LNCaP clone FGC (cell line): ENCODE results near the gene KCNH2.

Source experiments
- DNase-seq: peaks from one replicate; pipeline ENCODE4 v3.0.0-alpha.2; 2011; ENCODE audit warnings: low read depth
- H3K4me3 ChIP-seq: 2 replicates; pipeline ENCODE4 v1.5.1; 2011; ENCODE audit warnings: mild to moderate bottlenecking, low read depth, low read length, control low read depth
- TF ChIP-seq, protein P1 (sequence below): IDR thresholded peaks from 2 replicates; pipeline ENCODE4 v1.5.1; 2012; ENCODE audit warnings: mild to moderate bottlenecking; ENCODE audit not compliant: control insufficient read depth, insufficient read depth; ENCODE audit errors: extremely low read depth

KCNH2 gene

DNA sequence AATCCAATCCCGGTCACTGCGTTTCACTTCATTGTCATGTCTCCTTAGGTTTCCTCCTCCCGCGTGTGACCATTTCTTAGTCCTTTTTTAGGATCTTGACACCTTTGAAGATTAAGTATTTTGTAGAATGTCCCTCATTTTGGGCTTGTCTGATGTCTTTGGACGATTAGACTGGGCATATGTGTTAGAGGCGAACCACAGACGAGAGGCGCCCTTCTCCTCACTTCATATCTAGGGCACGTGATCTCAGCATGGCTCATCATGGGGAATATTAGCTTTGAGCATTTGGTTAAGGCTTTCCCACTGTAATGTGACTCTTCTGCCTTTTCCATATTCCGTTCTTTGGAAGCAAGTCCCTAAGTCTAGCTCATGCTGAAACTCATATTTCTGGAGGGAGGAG lies 59.0 kb downstream of the KCNH2 start:
- TF ChIP-seq, protein P1, sequence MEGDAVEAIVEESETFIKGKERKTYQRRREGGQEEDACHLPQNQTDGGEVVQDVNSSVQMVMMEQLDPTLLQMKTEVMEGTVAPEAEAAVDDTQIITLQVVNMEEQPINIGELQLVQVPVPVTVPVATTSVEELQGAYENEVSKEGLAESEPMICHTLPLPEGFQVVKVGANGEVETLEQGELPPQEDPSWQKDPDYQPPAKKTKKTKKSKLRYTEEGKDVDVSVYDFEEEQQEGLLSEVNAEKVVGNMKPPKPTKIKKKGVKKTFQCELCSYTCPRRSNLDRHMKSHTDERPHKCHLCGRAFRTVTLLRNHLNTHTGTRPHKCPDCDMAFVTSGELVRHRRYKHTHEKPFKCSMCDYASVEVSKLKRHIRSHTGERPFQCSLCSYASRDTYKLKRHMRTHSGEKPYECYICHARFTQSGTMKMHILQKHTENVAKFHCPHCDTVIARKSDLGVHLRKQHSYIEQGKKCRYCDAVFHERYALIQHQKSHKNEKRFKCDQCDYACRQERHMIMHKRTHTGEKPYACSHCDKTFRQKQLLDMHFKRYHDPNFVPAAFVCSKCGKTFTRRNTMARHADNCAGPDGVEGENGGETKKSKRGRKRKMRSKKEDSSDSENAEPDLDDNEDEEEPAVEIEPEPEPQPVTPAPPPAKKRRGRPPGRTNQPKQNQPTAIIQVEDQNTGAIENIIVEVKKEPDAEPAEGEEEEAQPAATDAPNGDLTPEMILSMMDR = no peak
- H3K4me3 ChIP-seq = no peak overlapping the region
- no peak for DNase-seq

DNA sequence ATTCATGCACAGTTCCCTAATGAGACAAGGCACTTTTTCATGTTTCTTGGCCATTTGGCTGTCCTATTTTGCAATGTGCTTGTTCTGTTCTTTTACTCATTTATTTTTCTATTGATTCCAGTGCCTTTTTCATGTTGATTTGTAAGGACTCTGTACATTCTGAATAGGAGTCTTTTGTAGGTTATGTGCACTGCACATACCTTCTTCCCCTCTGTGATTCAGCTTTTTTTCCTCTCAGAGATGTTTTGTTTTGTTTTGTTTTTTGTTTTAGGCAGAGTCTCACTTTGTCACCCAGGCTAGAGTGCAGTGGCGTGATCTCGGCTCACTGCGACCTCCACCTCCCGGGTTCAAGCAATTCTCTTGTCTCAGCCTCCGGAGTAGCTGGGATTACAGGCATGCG lies 59.7 kb downstream of the KCNH2 start:
- TF ChIP-seq, protein P1 = no peak
- no peak for DNase-seq
- no peak overlapping the region for H3K4me3 ChIP-seq

- H3K4me3 ChIP-seq = no peak overlapping the region
- TF ChIP-seq, protein P1 = no peak
- DNase-seq = no peak
Observed at GRCh38 chr7:150917969-150918368, 60.2 kb downstream of the KCNH2 start.

- no peak overlapping the region for H3K4me3 ChIP-seq
- TF ChIP-seq, protein P1 = no peak
- DNase-seq = no peak
Observed at GRCh38 chr7:150916670-150917069, 61.5 kb downstream of the KCNH2 start.

GRCh38 chr7:150914966-150915365 lies 63.2 kb downstream of the KCNH2 start:
- TF ChIP-seq, protein P1 = no peak
- DNase-seq = no peak
- no peak overlapping the region for H3K4me3 ChIP-seq

- TF ChIP-seq, protein P1 = no peak
- no peak overlapping the region for H3K4me3 ChIP-seq
- no peak for DNase-seq
Observed at GRCh38 chr7:150914196-150914595, 63.9 kb downstream of the KCNH2 start.

DNA sequence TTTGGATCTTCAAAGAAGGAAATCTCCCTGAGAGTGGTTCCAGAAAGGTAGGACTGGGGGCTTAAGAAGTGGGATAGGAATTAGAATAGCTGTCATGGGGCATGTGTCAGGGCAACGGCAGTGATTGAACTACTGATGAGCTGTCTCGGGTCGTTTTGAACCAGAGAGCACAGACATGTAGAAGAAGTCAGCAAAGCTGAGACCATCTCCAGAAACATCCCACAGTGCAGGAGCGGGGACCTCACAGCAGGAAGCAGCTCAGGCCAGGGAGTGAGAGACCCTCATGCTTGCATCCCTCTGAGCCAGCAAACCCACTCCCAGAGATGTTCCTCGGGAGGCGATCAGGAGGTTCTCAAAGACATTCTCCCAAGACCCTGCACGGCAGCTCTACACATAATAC lies 65.7 kb downstream of the KCNH2 start:
- no peak overlapping the region for H3K4me3 ChIP-seq
- no peak for DNase-seq
- TF ChIP-seq, protein P1 = no peak
